GM10266 (cell line): ENCODE results near the gene LRCH1.
A peak's percentile ranks its signal among the peaks of the same experiment; 100 is the strongest.

Source experiments
- DNase-seq: peaks from one replicate; pipeline ENCODE4 v3.0.0; 2012; ENCODE audit errors: extremely low spot score
- TF ChIP-seq, protein P1 (sequence below): IDR thresholded peaks from 2 replicates; pipeline ENCODE4 v1.5.1; 2012; ENCODE audit warnings: mild to moderate bottlenecking, low read depth; ENCODE audit not compliant: control insufficient read depth, insufficient read depth; ENCODE audit errors: missing control alignments

The LRCH1 gene

DNA sequence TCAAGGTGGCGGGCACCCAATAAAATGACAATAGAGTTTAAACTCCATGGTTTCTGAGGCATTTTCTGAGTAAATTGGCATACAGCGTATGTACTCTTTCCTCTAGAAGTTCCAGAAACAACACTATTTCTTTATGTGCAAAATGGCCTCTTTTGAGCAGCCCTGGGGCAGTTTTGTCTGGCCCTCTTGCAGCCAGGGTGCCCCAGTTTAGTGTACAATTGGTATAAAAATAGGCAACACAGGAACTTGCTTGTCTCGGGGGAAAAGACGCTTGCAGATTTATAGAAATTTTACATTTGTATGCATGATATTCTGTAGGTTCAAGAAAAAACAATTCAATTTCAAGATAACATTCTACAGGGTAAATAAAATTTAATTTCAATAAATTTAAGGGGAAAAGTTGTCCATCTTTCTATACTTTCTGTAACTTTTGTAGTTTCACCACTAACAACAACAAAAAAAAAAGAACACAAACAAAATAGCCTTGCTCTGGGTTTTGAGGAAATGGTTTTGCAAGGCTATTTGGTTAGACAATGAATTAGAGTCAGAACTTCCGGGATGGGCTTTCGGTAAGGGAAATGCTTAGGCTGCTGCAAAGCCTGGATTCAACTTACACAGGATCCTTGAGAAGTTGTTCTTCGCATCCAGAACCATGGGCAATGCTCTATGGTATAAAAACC is 45.3 kb downstream of the LRCH1 start:
- TF ChIP-seq, protein P1, sequence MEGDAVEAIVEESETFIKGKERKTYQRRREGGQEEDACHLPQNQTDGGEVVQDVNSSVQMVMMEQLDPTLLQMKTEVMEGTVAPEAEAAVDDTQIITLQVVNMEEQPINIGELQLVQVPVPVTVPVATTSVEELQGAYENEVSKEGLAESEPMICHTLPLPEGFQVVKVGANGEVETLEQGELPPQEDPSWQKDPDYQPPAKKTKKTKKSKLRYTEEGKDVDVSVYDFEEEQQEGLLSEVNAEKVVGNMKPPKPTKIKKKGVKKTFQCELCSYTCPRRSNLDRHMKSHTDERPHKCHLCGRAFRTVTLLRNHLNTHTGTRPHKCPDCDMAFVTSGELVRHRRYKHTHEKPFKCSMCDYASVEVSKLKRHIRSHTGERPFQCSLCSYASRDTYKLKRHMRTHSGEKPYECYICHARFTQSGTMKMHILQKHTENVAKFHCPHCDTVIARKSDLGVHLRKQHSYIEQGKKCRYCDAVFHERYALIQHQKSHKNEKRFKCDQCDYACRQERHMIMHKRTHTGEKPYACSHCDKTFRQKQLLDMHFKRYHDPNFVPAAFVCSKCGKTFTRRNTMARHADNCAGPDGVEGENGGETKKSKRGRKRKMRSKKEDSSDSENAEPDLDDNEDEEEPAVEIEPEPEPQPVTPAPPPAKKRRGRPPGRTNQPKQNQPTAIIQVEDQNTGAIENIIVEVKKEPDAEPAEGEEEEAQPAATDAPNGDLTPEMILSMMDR = no peak
- no peak for DNase-seq

DNA sequence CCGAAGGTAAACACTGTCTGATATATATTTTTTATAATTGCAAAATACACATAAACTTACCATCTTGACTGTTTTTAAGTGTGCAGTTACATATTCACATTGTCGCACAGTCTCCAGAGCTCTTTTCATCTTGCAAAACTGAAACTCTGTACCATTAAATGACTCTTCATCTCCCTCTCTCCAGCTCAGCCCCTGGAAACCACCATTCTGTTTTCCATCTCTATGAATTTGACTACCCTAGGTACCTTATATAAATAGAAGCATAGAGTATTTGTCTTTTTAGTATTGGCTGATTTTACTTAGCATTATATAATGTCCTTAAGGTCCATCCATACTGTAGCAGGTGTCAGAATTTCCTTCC is 45.8 kb downstream of the LRCH1 start:
- DNase-seq = no peak
- TF ChIP-seq, protein P1 = no peak

DNA sequence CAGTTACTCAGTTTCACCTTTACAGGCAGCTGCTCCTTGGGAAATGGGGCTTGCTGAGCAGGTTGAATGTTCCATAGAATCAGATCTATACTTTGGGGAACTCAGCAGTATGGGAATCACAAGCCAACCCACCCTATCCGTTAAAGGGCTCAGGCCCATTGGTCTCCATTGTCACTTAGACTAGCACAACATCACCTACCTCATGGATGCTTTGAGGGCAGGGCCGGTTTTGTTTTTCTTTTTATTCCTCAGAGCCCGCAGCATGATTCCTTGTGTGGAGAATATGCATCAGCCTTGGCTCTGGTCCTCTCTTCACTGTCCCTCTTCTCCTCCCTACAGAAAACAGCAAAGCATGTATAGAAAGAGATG is 48.0 kb downstream of the LRCH1 start:
- TF ChIP-seq, protein P1 = no peak
- DNase-seq = no peak

DNA sequence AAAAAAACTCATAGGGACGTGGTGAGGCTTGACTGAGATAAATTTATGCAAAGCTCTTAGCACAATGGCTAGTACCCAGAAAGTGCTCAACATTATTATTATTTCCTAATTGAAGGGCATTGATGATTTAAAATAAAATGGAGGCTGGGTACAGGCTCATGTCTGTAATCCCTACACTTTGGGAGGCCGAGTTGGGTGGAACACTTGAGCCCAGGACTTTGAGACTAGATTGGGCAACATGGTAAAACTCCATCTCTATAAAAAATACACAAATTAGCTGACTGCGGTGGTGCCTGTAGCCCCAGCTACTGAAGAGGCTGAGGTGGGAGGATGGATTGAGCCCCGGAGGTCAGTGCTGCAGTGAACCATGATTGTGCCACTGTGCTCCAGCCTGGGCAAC is 49.6 kb downstream of the LRCH1 start:
- TF ChIP-seq, protein P1 = no peak
- no peak for DNase-seq

DNA sequence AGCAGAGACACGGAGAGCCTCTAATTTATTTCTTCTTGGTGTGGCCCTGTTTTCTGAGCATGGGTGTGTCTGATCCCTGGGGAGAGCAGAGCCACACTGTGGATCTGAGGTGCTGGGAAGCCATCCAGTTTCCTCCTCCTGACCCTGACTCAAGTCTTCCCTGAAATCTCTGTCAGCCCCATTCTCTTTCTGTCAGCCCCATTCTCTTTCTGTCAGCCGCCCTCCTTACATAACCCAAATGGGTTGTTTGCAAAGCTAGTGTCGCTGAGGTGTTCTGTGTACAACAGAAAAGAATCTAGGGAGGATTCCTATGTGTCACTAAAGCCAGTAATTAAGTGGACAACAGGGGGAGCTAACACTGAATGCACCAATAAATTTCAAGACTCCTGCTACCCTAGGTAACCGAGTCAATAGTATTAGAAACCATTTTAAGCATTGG is 50.2 kb downstream of the LRCH1 start:
- DNase-seq = no peak
- TF ChIP-seq, protein P1 = peak; percentile 34

DNA sequence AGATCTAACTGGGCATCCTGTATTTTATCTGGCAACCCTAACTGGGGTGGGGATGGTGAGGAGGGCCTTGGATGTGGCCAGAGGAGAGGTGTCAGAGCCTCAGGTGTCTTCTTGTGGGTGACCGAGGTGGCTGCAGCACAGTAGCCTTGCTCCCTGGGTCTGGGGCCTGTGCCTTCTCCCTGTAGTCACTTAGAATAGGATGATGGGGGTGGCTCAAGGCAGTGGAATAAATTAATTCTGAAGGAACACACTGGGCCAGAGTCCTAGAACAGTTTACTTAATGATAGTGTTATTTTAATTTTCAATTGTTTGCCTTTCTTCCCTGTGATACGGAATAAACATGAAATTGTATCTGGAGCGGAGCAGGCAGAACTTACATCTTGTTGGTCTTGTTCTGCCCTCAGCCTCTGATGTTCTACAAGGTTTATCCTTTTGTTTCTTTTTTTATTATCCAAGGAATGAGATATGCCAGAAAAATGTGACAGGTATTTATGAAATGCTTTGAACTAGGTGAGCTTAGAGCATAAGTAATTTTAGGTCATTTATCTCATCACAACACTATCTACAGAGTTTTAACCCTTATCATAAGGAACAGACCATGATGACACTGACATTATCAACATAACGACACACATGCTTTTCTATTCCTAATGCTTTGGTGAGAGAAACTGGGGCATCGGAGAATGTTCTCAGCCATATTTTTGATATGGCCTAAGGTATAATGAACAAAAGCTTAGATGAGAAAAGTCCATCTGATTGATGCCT is 51.4 kb downstream of the LRCH1 start:
- no peak for DNase-seq
- TF ChIP-seq, protein P1 = no peak

DNA sequence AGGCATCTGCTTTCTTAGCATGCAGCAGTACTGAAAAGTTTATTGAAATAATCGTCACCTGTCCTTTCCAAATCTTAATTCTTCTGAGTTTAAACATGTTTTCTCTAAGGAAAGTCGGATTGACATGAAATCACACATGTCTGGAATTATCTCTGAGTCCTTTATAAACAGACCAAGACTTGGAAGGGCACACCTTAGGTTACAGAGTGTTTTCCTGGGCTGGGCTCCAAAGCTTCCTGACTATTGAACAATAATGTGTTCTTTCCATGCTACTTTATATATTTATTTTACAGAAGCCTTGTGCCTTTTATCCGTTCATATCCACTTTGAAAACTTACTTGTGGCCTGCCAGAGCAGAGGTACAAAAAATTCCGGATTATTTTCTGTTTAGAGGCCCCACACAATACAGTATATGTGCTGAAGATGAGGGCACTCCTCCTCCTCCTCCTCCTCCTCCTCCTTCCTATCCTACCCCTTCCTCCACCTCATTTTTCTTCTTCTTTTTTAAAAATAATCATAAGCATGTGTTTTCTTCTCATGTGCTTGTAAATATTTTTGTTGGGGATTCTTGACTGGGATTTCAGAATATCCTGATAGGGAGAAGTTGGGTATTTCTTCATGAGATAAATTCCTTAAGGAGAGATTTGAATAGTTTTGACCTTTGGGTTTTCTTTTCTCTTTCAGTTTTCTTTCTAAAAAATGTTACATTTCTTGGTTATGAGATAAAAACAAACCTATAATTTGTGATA is 52.3 kb downstream of the LRCH1 start:
- no peak for DNase-seq
- TF ChIP-seq, protein P1 = no peak
